Common myeloid progenitor, CD34-positive (primary cell): Measurements from ENCODE around the gene SORCS3.

Experiments
- CTCF ChIA-PET: fragments of 350-600 bp; sonication (Branson Sonifier 250); formaldehyde crosslinking; loops from one replicate; lab custom pipeline; 2021; ENCODE audit warnings: antibody characterized with exemption; lab: Charles Lee
- POLR2A ChIA-PET: fragments of 350-600 bp; sonication (Branson Sonifier 250); formaldehyde crosslinking; loops from one replicate; lab custom pipeline; 2021; ENCODE audit warnings: antibody characterized with exemption; lab: Charles Lee
- DNase-seq, 3 donors: peaks; one replicate each; pipeline versions ENCODE4 v3.0.0 to v3.0.0-alpha.2; 2013
- H3K27ac ChIP-seq, 2 experiments: 1 replicate in 1 of 2; 2 replicates in 1 of 2; pipeline ENCODE4 v1.7.0; 2013; ENCODE audit warnings: inconsistent platforms in 2 of 2, low read length in 2 of 2, mild to moderate bottlenecking in 2 of 2, low read depth in 1 of 2, moderate library complexity in 1 of 2; ENCODE audit not compliant: severe bottlenecking in 2 of 2, insufficient read depth in 1 of 2, poor library complexity in 1 of 2
- H3K27me3 ChIP-seq, 5 experiments: replicated peaks in 2 of 5; 1 replicate in 3 of 5; 2 replicates in 2 of 5; pipeline versions ENCODE4 v1.6.1 to v1.7.0; 2013; ENCODE audit warnings: low read length in 4 of 5, mild to moderate bottlenecking in 2 of 5, moderate library complexity in 2 of 5, inconsistent platforms in 1 of 5; ENCODE audit not compliant: insufficient read depth in 5 of 5, control insufficient read depth in 4 of 5
- H3K36me3 ChIP-seq, 4 experiments: 1 replicate in 2 of 4; 2 replicates in 2 of 4; pipeline versions ENCODE4 v1.6.1 to v1.7.0; 2013; ENCODE audit warnings: low read length in 3 of 4, control low read depth in 1 of 4, mild to moderate bottlenecking in 1 of 4; ENCODE audit not compliant: control insufficient read depth in 4 of 4, insufficient read depth in 4 of 4
- H3K4me1 ChIP-seq, 4 experiments: 1 replicate in 3 of 4; 2 replicates in 1 of 4; pipeline versions ENCODE4 v1.6.1 to v1.7.1; 2013; ENCODE audit warnings: low read length in 3 of 4, mild to moderate bottlenecking in 3 of 4, control low read depth in 1 of 4, inconsistent platforms in 1 of 4, moderate library complexity in 1 of 4; ENCODE audit not compliant: control insufficient read depth in 4 of 4, insufficient read depth in 4 of 4; ENCODE audit errors: control extremely low read depth in 1 of 4
- H3K4me3 ChIP-seq, 7 experiments: 1 replicate in 4 of 7; 2 replicates in 3 of 7; pipeline versions ENCODE4 v1.5.1 to v1.7.0; 2013; ENCODE audit warnings: mild to moderate bottlenecking in 7 of 7, low read length in 6 of 7, moderate library complexity in 6 of 7, inconsistent platforms in 2 of 7, low read depth in 2 of 7, control low read depth in 1 of 7; ENCODE audit not compliant: insufficient read depth in 4 of 7, control insufficient read depth in 1 of 7; ENCODE audit errors: extremely low read depth in 1 of 7
- H3K9me3 ChIP-seq, 5 experiments: 1 replicate in 4 of 5; 2 replicates in 1 of 5; pipeline versions ENCODE4 v1.6.1 to v1.7.1; 2013; ENCODE audit warnings: low read length in 4 of 5, mild to moderate bottlenecking in 2 of 5, inconsistent platforms in 1 of 5, low read depth in 1 of 5, moderate library complexity in 1 of 5; ENCODE audit not compliant: control insufficient read depth in 4 of 5, insufficient read depth in 2 of 5; ENCODE audit errors: control extremely low read depth in 1 of 5
- WGBS: methylation state at CpG from one replicate; pipeline ENCODE4 v1.1.5; 2013; ENCODE audit not compliant: insufficient coverage; 5-methylcytosine and 5-hydroxymethylcytosine counted together

The SORCS3 gene

GRCh38 chr10:105288026-105288425 lies 646.9 kb downstream of the SORCS3 start:
- DNase-seq = no peak
- Histone ChIP-seq H3K36me3 (no peaks in the 10 kb centered on the region), H3K27me3 (no peaks in the 10 kb centered on the region), H3K4me3 (no peak overlapping the region), H3K4me1 (no peaks in the 10 kb centered on the region), H3K27ac (no peak overlapping the region), H3K9me3 (no peaks in the 10 kb centered on the region)
- CTCF ChIA-PET = no interaction called here
- WGBS = 39% methylated on average over 2 of the region's 2 CpGs
- POLR2A ChIA-PET = no interaction called here

GRCh38 chr10:105288613-105289012 lies 647.5 kb downstream of the SORCS3 start:
- no peaks in the 10 kb centered on the region for H3K9me3 ChIP-seq
- H3K4me1 ChIP-seq = no peaks in the 10 kb centered on the region
- H3K36me3 ChIP-seq = no peaks in the 10 kb centered on the region
- H3K27me3 ChIP-seq = no peaks in the 10 kb centered on the region
- ChIA-PET CTCF (no interaction called here), POLR2A (no interaction called here)
- no peak overlapping the region for H3K27ac ChIP-seq
- H3K4me3 ChIP-seq = no peak overlapping the region
- DNase-seq = no peak

GRCh38 chr10:105291571-105291970 lies 650.5 kb downstream of the SORCS3 start:
- DNase-seq = no peak
- H3K27me3 ChIP-seq = no peaks in the 10 kb centered on the region
- no peaks in the 10 kb centered on the region for H3K9me3 ChIP-seq
- POLR2A ChIA-PET = no interaction called here
- H3K4me1 ChIP-seq = no peaks in the 10 kb centered on the region
- 57% methylated on average over 3 of the region's 4 CpGs for WGBS
- H3K4me3 ChIP-seq = no peak overlapping the region
- CTCF ChIA-PET = no interaction called here
- no peaks in the 10 kb centered on the region for H3K36me3 ChIP-seq
- H3K27ac ChIP-seq = no peak overlapping the region

GRCh38 chr10:105292236-105292635 lies 651.1 kb downstream of the SORCS3 start:
- DNase-seq = no peak
- WGBS = no CpG with 5 or more reads among the region's 3 CpGs
- ChIA-PET POLR2A (no interaction called here), CTCF (no interaction called here)
- H3K4me3 ChIP-seq = no peak overlapping the region
- no peak overlapping the region for H3K27ac ChIP-seq
- H3K9me3 ChIP-seq = no peaks in the 10 kb centered on the region
- no peaks in the 10 kb centered on the region for H3K36me3 ChIP-seq
- no peaks in the 10 kb centered on the region for H3K4me1 ChIP-seq
- no peaks in the 10 kb centered on the region for H3K27me3 ChIP-seq
